Esophagus squamous epithelium (tissue), 5 donors: ENCODE results near the gene CACNA2D3. TPM values are rescaled to one million over a fixed set of nuclear protein-coding genes. Genes with fewer than 3 reads are reported as not detected.

Experiments used
- DNase-seq: peaks from one replicate; lab custom pipeline; 2025; lab: John Stamatoyannopoulos, UW
- H3K27ac ChIP-seq, 4 donors: fragments of 200-600 bp; sonication (generic); one replicate each; pipeline ENCODE4 v1.5.1; 2016 to 2019; ENCODE audit warnings: mild to moderate bottlenecking in 1 of 4
- H3K27me3 ChIP-seq, 4 donors: fragments of 200-600 bp; sonication (generic); 1 replicate in 3 of 4; 2 replicates in 1 of 4; pipeline versions ENCODE4 v1.5.1 to v1.6.0; 2017 to 2021; ENCODE audit warnings: antibody characterized with exemption in 1 of 4
- H3K36me3 ChIP-seq, 3 donors: fragments of 200-600 bp; sonication (generic); one replicate each; pipeline ENCODE4 v1.5.1; 2016 to 2019
- H3K4me1 ChIP-seq, 3 donors: fragments of 200-600 bp; sonication (generic); one replicate each; pipeline ENCODE4 v1.5.1; 2017 to 2019
- H3K4me3 ChIP-seq, 4 donors: fragments of 200-600 bp; sonication (generic); 1 replicate in 3 of 4; 2 replicates in 1 of 4; pipeline ENCODE4 v1.5.1; 2016 to 2019; ENCODE audit warnings: mild to moderate bottlenecking in 2 of 4, moderate library complexity in 1 of 4
- H3K9me3 ChIP-seq, 3 donors: fragments of 200-600 bp; sonication (generic); one replicate each; pipeline ENCODE4 v1.5.1; 2016 to 2019
- POLR2A ChIP-seq, 4 donors: fragments of 450-650 bp; IDR thresholded peaks; one replicate each; pipeline ENCODE4 v1.6.1; 2017; ENCODE audit warnings: antibody characterized with exemption in 4 of 4, mild to moderate bottlenecking in 4 of 4, moderate library complexity in 3 of 4
- WGBS, 2 donors: methylation state at CpG; one replicate each; pipeline ENCODE4 v1.1.5; 2018; 5-methylcytosine and 5-hydroxymethylcytosine counted together
- intact Hi-C: fragments of 100-400 bp; cut with DNase I; formaldehyde crosslinking; loops from one replicate; pipeline ENCODE4 v1.15.0; 2022
- total RNA-seq, 4 donors: library from RNA; depleted of rRNA; stranded (reverse); fragments of >200 nt; gene quantifications; one replicate each; pipeline ENCODE4 v1.1.0, GENCODE V29; 2016
- TF ChIP-seq, protein P1 (sequence below), 6 experiments: fragments of 450-650 bp in 4 of 6; fragments of 200-600 bp in 2 of 6; sonication (generic) in 2 of 6; IDR thresholded peaks; one replicate each; pipeline ENCODE4 v1.5.1; 2016 to 2019; ENCODE audit warnings: antibody characterized with exemption in 6 of 6, mild to moderate bottlenecking in 4 of 6, moderate library complexity in 4 of 6
- donor health status: DM: yes; HTN: yes; CAD: no.

Gene CACNA2D3
- total RNA-seq, 4 donors from 2014 or later: 1.2 to 7.1 (median 5.1) TPM

DNA sequence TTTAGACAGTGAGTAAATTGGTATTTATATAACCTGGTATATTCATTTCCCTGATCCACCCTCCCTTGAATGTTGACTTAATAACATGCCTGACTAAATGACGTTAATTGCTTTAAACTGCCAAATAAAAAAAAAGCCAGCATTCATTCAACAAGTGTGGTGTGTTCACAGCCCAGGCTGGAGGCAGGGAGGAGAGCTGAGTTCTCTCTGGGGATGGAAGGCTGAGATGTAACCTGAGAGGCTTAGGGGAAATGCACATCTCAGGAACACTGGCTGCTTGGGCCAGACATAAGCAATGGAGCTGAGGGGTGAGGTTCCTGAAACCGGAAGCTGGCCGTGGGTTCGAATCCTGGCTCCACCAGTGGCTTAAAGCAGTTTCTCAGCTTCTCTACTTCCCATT, 17.3 kb downstream of the CACNA2D3 start:
- peaks cover 0 to 14% (median 7%) of the 10 kb centered on the region in 3 donors for H3K4me1 ChIP-seq
- no peak overlapping the region for H3K4me3 ChIP-seq
- no peak overlapping the region for H3K27ac ChIP-seq
- H3K36me3 ChIP-seq: no peaks in the 10 kb centered on the region
- no peak for DNase-seq
- intact Hi-C loops: no loop called here
- WGBS, 2 donors: 51 to 68% methylated on average over 4 of the region's 4 CpGs
- no peaks in the 10 kb centered on the region for H3K9me3 ChIP-seq
- TF ChIP-seq POLR2A (IDR thresholded peaks at IDR 0.05): no peak
- TF ChIP-seq, protein P1, sequence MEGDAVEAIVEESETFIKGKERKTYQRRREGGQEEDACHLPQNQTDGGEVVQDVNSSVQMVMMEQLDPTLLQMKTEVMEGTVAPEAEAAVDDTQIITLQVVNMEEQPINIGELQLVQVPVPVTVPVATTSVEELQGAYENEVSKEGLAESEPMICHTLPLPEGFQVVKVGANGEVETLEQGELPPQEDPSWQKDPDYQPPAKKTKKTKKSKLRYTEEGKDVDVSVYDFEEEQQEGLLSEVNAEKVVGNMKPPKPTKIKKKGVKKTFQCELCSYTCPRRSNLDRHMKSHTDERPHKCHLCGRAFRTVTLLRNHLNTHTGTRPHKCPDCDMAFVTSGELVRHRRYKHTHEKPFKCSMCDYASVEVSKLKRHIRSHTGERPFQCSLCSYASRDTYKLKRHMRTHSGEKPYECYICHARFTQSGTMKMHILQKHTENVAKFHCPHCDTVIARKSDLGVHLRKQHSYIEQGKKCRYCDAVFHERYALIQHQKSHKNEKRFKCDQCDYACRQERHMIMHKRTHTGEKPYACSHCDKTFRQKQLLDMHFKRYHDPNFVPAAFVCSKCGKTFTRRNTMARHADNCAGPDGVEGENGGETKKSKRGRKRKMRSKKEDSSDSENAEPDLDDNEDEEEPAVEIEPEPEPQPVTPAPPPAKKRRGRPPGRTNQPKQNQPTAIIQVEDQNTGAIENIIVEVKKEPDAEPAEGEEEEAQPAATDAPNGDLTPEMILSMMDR (IDR thresholded peaks at IDR 0.05): no peak
- H3K27me3 ChIP-seq: no peaks in the 10 kb centered on the region

DNA sequence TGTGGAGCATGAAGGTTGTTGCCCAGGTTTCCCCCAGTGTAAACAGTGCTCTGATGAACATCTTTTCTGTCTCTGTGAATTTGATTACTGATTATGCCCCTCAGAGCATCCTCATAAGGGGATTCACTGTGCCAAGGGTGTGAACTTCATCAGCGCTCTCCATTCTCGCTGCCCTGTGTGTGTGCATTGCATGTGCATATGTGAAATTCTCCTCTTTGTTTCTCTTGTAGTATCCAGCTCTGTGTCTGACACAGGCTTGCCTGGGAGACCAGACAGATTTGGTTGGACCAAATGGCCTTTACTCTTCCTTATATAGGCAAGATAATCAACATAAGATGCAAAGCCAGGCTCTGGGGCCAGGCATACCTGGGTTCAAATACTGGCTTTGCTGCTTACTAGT, 21.9 kb downstream of the CACNA2D3 start:
- intact Hi-C loops: no loop called here
- Histone ChIP-seq H3K27me3 (peaks cover 0 to 4% (median 0%) of the 10 kb centered on the region in 4 donors), H3K4me3 (no peak overlapping the region), H3K27ac (no peak overlapping the region), H3K36me3 (no peaks in the 10 kb centered on the region), H3K9me3 (no peaks in the 10 kb centered on the region), H3K4me1 (peaks cover 0 to 8% (median 4%) of the 10 kb centered on the region in 3 donors)
- no peak for DNase-seq
- no peak for TF ChIP-seq POLR2A (IDR thresholded peaks at IDR 0.05)
- TF ChIP-seq, protein P1 (IDR thresholded peaks at IDR 0.05): no peak
- 83 to 92% methylated on average over 2 of the region's 2 CpGs for WGBS, 2 donors

DNA sequence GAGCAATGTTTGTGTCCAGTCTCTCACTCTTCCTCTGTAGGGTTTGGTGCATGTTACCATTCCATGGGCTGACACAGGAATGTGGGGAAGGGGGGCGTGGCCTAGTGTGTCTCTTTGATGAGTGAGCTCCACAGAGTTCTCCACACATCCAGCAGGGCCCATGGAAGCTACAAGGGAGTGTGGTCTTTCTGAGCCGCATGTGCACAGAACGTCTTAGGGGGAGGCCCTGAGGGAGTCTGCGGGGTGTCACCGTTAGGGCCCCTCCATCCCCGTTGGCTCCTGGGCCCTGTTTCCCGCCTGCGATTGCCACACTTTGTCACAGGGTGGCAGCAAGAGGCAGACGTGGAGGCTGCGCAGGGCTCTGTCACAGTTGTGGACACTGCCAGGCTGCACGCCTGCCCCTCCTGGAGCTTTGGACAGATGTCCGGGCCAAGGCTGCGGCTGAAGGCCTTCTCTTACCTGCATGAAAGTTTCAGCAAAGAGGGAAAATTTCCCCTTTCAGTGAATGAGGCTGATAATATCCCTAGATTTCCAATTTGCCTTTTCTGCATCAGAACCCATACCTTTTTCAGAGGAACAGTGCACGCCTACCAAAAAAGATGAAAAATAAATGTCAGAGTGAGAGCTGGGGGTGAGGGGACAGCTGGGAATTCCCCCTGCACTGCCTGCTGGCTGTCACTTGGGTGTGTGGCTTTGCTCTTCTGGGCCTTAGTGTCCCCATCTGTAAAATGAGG, 24.3 kb downstream of the CACNA2D3 start:
- H3K9me3 ChIP-seq: no peaks in the 10 kb centered on the region
- H3K27ac ChIP-seq: no peak overlapping the region
- H3K36me3 ChIP-seq: no peaks in the 10 kb centered on the region
- no peak overlapping the region for H3K4me3 ChIP-seq
- intact Hi-C loops: no loop called here
- no peak for DNase-seq
- TF ChIP-seq POLR2A (IDR thresholded peaks at IDR 0.05): no peak
- TF ChIP-seq, protein P1 (IDR thresholded peaks at IDR 0.05): peak in 5 of 6 experiments; percentile 33 to 75 (median 53)
- WGBS, 2 donors: 38 to 49% methylated on average over 2 to 4 of the region's 14 CpGs
- H3K27me3 ChIP-seq: peaks cover 0 to 4% (median 0%) of the 10 kb centered on the region in 4 donors
- no peaks in the 10 kb centered on the region for H3K4me1 ChIP-seq

DNA sequence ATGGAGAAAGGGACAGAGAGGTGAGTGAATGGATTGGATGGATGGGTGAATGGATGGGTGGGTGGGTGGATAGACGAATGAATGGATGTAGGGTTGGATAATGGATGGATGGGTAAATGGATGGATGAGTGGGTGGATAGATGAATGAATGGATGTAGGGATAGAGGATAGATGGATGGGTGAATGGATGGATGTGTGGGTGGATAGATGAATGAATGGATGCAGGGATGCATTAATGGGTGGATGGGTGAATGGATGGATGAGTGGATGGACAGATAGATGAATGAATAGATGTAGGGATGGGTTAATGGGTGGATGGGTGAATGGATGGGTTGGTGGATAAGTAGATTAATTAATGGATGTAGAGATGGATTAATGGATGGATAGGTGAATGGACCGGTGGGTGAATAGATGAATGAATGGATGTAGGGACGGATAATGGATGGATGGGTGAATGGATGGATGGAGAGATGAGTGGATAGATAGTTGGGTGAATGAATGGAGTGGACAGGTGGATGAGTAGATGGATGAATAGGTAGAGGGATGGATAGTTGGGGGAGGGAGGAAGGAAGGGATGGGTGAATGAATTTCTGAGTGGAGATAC, 28.6 kb downstream of the CACNA2D3 start:
- no peaks in the 10 kb centered on the region for H3K36me3 ChIP-seq
- no peak for DNase-seq
- 85% methylated on average over 3 of the region's 3 CpGs for WGBS, 2 donors
- no peaks in the 10 kb centered on the region for H3K4me1 ChIP-seq
- no peak for TF ChIP-seq POLR2A (IDR thresholded peaks at IDR 0.05)
- no peaks in the 10 kb centered on the region for H3K27me3 ChIP-seq
- intact Hi-C loops: no loop called here
- H3K9me3 ChIP-seq: no peaks in the 10 kb centered on the region
- H3K27ac ChIP-seq: no peak overlapping the region
- H3K4me3 ChIP-seq: no peak overlapping the region

DNA sequence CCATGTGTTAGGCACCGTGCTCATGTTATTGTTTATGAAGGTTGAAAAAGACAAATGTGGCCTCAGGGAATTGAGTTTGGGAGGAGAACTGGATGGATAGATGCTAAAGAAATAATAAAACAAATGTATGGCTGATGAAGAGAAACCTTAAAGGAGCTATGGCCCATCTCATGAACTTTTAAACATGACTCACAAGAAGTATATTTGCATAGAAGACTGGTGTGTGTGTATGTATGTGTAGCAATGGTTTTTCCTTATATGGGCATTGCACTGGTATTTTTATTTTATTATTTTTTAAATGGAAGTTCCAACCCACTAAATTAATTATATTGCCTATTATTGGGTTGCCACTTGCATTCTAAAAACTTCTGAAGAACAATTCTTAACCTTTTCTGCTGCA, 31.1 kb downstream of the CACNA2D3 start:
- H3K27ac ChIP-seq: no peak overlapping the region
- no peaks in the 10 kb centered on the region for H3K36me3 ChIP-seq
- TF ChIP-seq, protein P1 (IDR thresholded peaks at IDR 0.05): no peak
- no peak for TF ChIP-seq POLR2A (IDR thresholded peaks at IDR 0.05)
- no peak for DNase-seq
- 54% methylated on average over 1 of the region's 1 CpG for WGBS, 2 donors
- intact Hi-C loops: no loop called here
- H3K4me3 ChIP-seq: no peak overlapping the region
- no peaks in the 10 kb centered on the region for H3K9me3 ChIP-seq
- no peaks in the 10 kb centered on the region for H3K27me3 ChIP-seq
- H3K4me1 ChIP-seq: no peaks in the 10 kb centered on the region
